SU-DHL-6 (cell line): ENCODE measurements around the gene PHETA1.
"Not testable (repeated sequence)": the region's sequence is repeated elsewhere in the genome, so short reads cannot be mapped to it uniquely, and the experiment has no call there.

Source experiments
- H2AFZ ChIP-seq: fragments of 200-600 bp; sonication (generic); 2 replicates; pipeline ENCODE4 v1.6.1; 2014; ENCODE audit warnings: low read depth, mild to moderate bottlenecking, moderate library complexity, mixed read lengths, antibody characterized with exemption, low read length; ENCODE audit not compliant: severe bottlenecking
- H3F3A ChIP-seq: fragments of 200-600 bp; shearing (Covaris generic); 2 replicates; pipeline ENCODE4 v1.6.0; 2016; ENCODE audit warnings: antibody characterized with exemption, mild to moderate bottlenecking; ENCODE audit not compliant: insufficient read depth
- H3K27ac ChIP-seq: fragments of 200-600 bp; sonication (generic); 2 replicates; pipeline ENCODE4 v1.5.1; 2016; ENCODE audit warnings: low read depth, mild to moderate bottlenecking, low read length, moderate library complexity, mixed read lengths
- H3K27me3 ChIP-seq: fragments of 200-600 bp; sonication (generic), shearing (Covaris generic); 2 replicates; pipeline ENCODE4 v1.6.0; 2014; ENCODE audit warnings: mild to moderate bottlenecking, low read length
- H3K36me3 ChIP-seq: fragments of 200-600 bp; sonication (generic); 2 replicates; pipeline ENCODE4 v1.6.1; 2014; ENCODE audit warnings: mild to moderate bottlenecking, low read length, mixed read lengths
- H3K4me2 ChIP-seq: fragments of 300-600, 200-600 bp; shearing (Covaris generic), sonication (generic); 2 replicates; pipeline ENCODE4 v1.6.0; 2014; ENCODE audit warnings: low read length, low read depth, mild to moderate bottlenecking; ENCODE audit not compliant: poor library complexity, severe bottlenecking
- H3K4me3 ChIP-seq: fragments of 200-600 bp; sonication (generic); 2 replicates; pipeline ENCODE4 v1.5.1; 2014; ENCODE audit warnings: antibody characterized with exemption, low read length, mild to moderate bottlenecking, mixed read lengths; ENCODE audit not compliant: insufficient read depth, poor library complexity, severe bottlenecking
- H3K79me2 ChIP-seq: fragments of 200-600 bp; sonication (generic); 2 replicates; pipeline ENCODE4 v1.6.1; 2014; ENCODE audit warnings: mild to moderate bottlenecking, low read length, moderate library complexity; ENCODE audit not compliant: insufficient read depth
- H3K9ac ChIP-seq: fragments of 200-600 bp; sonication (generic); 2 replicates; pipeline ENCODE4 v1.7.0; 2014; ENCODE audit warnings: mild to moderate bottlenecking, low read length
- H3K9me2 ChIP-seq: fragments of 200-600 bp; sonication (generic); replicated peaks from 2 replicates; pipeline ENCODE4 v1.6.1; 2014; ENCODE audit warnings: low read length; ENCODE audit not compliant: insufficient read depth
- H3K9me3 ChIP-seq: fragments of 200-600 bp; sonication (generic); 2 replicates; pipeline ENCODE4 v1.6.1; 2014; ENCODE audit warnings: low read length, mixed read lengths; ENCODE audit not compliant: insufficient read depth
- H4K20me1 ChIP-seq: fragments of 200-600 bp; sonication (generic); 2 replicates; pipeline ENCODE4 v1.6.1; 2014; ENCODE audit warnings: low read depth, mild to moderate bottlenecking, antibody characterized with exemption, low read length, moderate library complexity, mixed read lengths
- CTCF ChIP-seq: fragments of 200-600 bp; sonication (generic); IDR thresholded peaks from one replicate; pipeline ENCODE4 v1.5.1; 2017; ENCODE audit warnings: antibody characterized with exemption, mild to moderate bottlenecking, low read length, moderate library complexity; ENCODE audit not compliant: insufficient read depth, poor library complexity, severe bottlenecking
- EZH2phosphoT487 ChIP-seq: fragments of 200-600 bp; sonication (generic), shearing (Covaris generic); conservative IDR thresholded peaks from 2 replicates; pipeline ENCODE4 v1.6.1; 2018; ENCODE audit warnings: mild to moderate bottlenecking, antibody characterized with exemption, low read length, moderate library complexity, mixed read lengths

The PHETA1 gene

GRCh38 chr12:111340231-111340630, 28.7 kb downstream of the PHETA1 start:
- Histone ChIP-seq H3K9me2 (no peaks in the 10 kb centered on the region), H3K27me3 (no peaks in the 10 kb centered on the region), H3K4me3 (no peak overlapping the region), H3K9me3 (no peaks in the 10 kb centered on the region), H3K27ac (no peak overlapping the region), H3K4me2 (no peak overlapping the region), H3F3A (no peaks in the 10 kb centered on the region), H3K79me2 (no peaks in the 10 kb centered on the region), H2AFZ (no peak overlapping the region), H3K9ac (no peak overlapping the region), H3K36me3 (peaks cover 36% of the 10 kb centered on the region), H4K20me1 (no peaks in the 10 kb centered on the region)
- TF ChIP-seq CTCF (no peak), EZH2phosphoT487 (no peak)

DNA sequence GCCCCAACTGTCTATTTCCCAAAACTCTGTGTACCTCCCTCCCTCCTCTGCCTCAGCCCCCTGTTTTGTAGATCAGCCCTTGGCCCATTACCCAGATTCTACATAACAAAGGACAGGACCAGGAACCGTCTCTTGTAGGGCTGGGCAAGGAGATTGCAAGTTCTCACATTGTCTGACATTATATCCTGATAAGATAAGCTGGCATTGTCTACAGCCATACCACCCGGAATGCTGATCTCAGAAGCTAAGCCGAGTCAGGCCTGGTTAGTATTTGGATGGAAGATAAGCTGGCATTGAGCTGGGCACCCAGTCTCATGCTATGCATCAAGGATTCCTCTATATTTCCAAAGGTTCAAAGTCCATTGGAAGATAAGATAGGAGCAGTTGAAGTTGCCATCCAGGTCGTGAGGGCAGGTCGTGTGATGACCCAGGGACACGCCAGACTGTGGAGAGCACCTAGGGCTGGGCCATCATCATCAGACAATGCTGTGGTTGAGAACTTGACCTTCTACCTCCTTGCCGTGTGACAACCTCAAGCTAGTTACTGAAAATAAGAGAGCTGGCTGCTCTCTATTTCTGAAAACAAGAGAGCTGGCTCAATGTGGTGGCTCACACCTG, 29.5 kb downstream of the PHETA1 start:
- Histone ChIP-seq H3K27me3 (no peaks in the 10 kb centered on the region), H3F3A (no peaks in the 10 kb centered on the region), H3K9me3 (no peaks in the 10 kb centered on the region), H3K9ac (no peak overlapping the region), H3K9me2 (no peaks in the 10 kb centered on the region), H2AFZ (no peak overlapping the region), H3K79me2 (no peaks in the 10 kb centered on the region), H4K20me1 (no peaks in the 10 kb centered on the region), H3K4me2 (no peak overlapping the region), H3K36me3 (peaks cover 32% of the 10 kb centered on the region), H3K27ac (no peak overlapping the region), H3K4me3 (no peak overlapping the region)
- no peak for TF ChIP-seq CTCF
- TF ChIP-seq EZH2phosphoT487 = no peak

DNA sequence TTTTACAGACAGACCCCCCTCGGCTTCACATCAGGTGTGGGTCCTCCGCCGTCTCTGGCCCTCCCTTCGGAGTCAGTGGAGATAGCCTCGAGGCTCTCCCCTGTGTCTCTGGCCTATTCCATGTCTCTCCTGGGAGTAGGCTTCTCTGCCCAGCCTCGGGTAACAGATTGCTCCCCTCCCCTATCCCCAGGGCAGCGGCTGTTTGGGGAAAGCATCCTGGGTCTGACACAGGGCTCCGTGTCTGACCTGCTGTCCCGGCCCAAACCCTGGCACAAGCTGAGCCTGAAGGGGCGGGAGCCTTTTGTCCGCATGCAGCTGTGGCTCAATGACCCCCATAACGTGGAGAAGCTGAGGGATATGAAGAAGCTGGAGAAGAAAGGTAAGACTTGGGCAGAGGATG, 30.8 kb downstream of the PHETA1 start:
- H3K79me2 ChIP-seq = no peaks in the 10 kb centered on the region
- H3K4me3 ChIP-seq = no peak overlapping the region
- H3K9me2 ChIP-seq = no peaks in the 10 kb centered on the region
- no peak overlapping the region for H2AFZ ChIP-seq
- H3K27ac ChIP-seq = no peak overlapping the region
- peaks cover 25% of the 10 kb centered on the region; the same call in 1 of the 2 replicates for H3K36me3 ChIP-seq
- H3K4me2 ChIP-seq = no peak overlapping the region
- TF ChIP-seq EZH2phosphoT487 (no peak), CTCF (no peak)
- no peaks in the 10 kb centered on the region for H3K27me3 ChIP-seq
- H3K9ac ChIP-seq = no peak overlapping the region
- no peaks in the 10 kb centered on the region for H4K20me1 ChIP-seq
- no peaks in the 10 kb centered on the region for H3K9me3 ChIP-seq
- H3F3A ChIP-seq = no peaks in the 10 kb centered on the region

DNA sequence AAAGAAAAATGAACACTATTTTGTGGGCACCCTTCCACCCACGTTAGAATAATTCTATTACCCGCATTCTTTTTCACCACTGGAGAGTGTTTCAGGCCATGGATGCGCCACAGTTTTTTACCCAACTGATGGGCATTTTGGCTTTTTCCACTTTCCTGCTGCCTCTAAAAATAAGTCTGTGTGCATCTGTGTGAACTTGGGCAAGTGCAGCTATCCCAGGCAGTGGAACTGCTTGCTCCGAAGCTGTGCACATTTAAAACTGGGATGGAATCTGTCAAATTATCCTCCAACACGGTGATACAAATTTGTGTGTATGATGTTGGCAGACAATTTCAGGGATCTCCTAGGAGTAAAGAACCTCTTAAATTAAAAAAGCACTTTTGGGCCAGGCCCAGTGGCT, 31.5 kb downstream of the PHETA1 start:
- no peak overlapping the region for H3K4me3 ChIP-seq
- no peaks in the 10 kb centered on the region for H3K9me3 ChIP-seq
- no peak overlapping the region for H3K27ac ChIP-seq
- 0 out of 2 replicates have a peak, but pooled peaks cover under 1% of the 10 kb centered on the region for H3F3A ChIP-seq
- H3K36me3 ChIP-seq = peaks cover 24% of the 10 kb centered on the region; the same call in 1 of the 2 replicates
- no peak overlapping the region for H3K9ac ChIP-seq
- no peak for TF ChIP-seq CTCF
- TF ChIP-seq EZH2phosphoT487 = no peak
- no peak overlapping the region for H2AFZ ChIP-seq
- H3K79me2 ChIP-seq = no peaks in the 10 kb centered on the region
- no peaks in the 10 kb centered on the region for H3K27me3 ChIP-seq
- no peaks in the 10 kb centered on the region for H4K20me1 ChIP-seq
- no peaks in the 10 kb centered on the region for H3K9me2 ChIP-seq
- H3K4me2 ChIP-seq = no peak overlapping the region

DNA sequence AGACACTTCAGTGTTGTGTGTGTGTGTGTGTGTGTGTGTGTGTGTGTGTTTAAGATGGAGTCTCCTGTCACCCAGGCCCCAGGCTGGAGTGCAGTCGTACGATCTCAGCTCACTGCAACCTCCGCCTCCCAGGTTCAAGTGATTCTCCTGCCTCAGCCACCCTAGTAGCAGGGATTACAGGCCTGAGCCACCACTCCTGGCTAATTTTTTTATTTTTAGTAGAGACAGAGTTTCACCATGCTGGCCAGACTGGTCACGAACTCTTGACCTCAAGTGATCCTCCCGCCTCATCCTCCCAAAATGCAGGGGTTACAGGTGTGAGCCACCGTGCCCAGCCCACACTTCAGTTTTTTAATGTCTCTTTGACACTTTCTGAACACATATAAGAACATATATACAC, 32.5 kb downstream of the PHETA1 start:
- not testable (repeated sequence) for H3K79me2 ChIP-seq, H3K4me2 ChIP-seq, H2AFZ ChIP-seq, H3K9ac ChIP-seq, H3K4me3 ChIP-seq, H3K9me2 ChIP-seq, H3K9me3 ChIP-seq, H3K27me3 ChIP-seq, H3F3A ChIP-seq, H4K20me1 ChIP-seq, H3K27ac ChIP-seq
- H3K36me3 ChIP-seq = peaks cover 23% of the 10 kb centered on the region; the same call in 1 of the 2 replicates
